Measurements from ENCODE around the gene NPHP4.

Gene NPHP4

GRCh38 chr1:5953386-5953785, 38.8 kb downstream of the NPHP4 start:
- peaks cover 4% of the 10 kb centered on the region; the same call in 1 of the 2 replicates for H3K36me3 ChIP-seq (ENCODE audit: insufficient read depth, low read length)
- no peaks in the 10 kb centered on the region for H3K9me3 ChIP-seq (ENCODE audit: low read depth, low read length)
- H3K9ac ChIP-seq (ENCODE audit: insufficient read length) = no peak overlapping the region
- TF ChIP-seq FOXP2 (optimal IDR thresholded peaks at IDR 0.05; ENCODE audit: control extremely low read depth, extremely low read length, insufficient read depth) (no peak), POLR2AphosphoS5 (IDR thresholded peaks at IDR 0.05; ENCODE audit: borderline replicate concordance, low read depth, low read length) (no peak), EZH2 (IDR thresholded peaks at IDR 0.05) (no peak)
- no peak overlapping the region for H3K27ac ChIP-seq
- no peak overlapping the region for H3K4me3 ChIP-seq
- DNase-seq (ENCODE audit: low read depth, low spot score) = no peak

GRCh38 chr1:5951846-5952410, 40.3 kb downstream of the NPHP4 start:
- no peak for TF ChIP-seq EZH2 (IDR thresholded peaks at IDR 0.05)
- TF ChIP-seq FOXP2 (optimal IDR thresholded peaks at IDR 0.05; ENCODE audit: control extremely low read depth, extremely low read length, insufficient read depth) = no peak
- TF ChIP-seq POLR2AphosphoS5 (IDR thresholded peaks at IDR 0.05; ENCODE audit: borderline replicate concordance, low read depth, low read length) = no peak
- Histone ChIP-seq H3K27ac (no peak overlapping the region), H3K9me3 (ENCODE audit: low read depth, low read length) (no peaks in the 10 kb centered on the region), H3K9ac (ENCODE audit: insufficient read length) (no peak overlapping the region), H3K4me3 (no peak overlapping the region), H3K36me3 (ENCODE audit: insufficient read depth, low read length) (peaks cover 4% of the 10 kb centered on the region; the same call in 1 of the 2 replicates)
- DNase-seq (ENCODE audit: low read depth, low spot score) = no peak

GRCh38 chr1:5950994-5951785, 41.0 kb downstream of the NPHP4 start:
- Histone ChIP-seq H3K4me3 (no peak overlapping the region), H3K36me3 (ENCODE audit: insufficient read depth, low read length) (peaks cover 5% of the 10 kb centered on the region; the same call in 1 of the 2 replicates), H3K9ac (ENCODE audit: insufficient read length) (no peak overlapping the region), H3K9me3 (ENCODE audit: low read depth, low read length) (no peaks in the 10 kb centered on the region), H3K27ac (no peak overlapping the region)
- no peak for DNase-seq (ENCODE audit: low read depth, low spot score)
- TF ChIP-seq FOXP2 (optimal IDR thresholded peaks at IDR 0.05; ENCODE audit: control extremely low read depth, extremely low read length, insufficient read depth) (no peak), EZH2 (IDR thresholded peaks at IDR 0.05) (no peak), POLR2AphosphoS5 (IDR thresholded peaks at IDR 0.05; ENCODE audit: borderline replicate concordance, low read depth, low read length) (no peak)

- no peak overlapping the region for H3K4me3 ChIP-seq
- DNase-seq (ENCODE audit: low read depth, low spot score) = no peak
- no peak overlapping the region for H3K9ac ChIP-seq (ENCODE audit: insufficient read length)
- no peak overlapping the region for H3K27ac ChIP-seq
- peaks cover 6% of the 10 kb centered on the region; the same call in 1 of the 2 replicates for H3K36me3 ChIP-seq (ENCODE audit: insufficient read depth, low read length)
- TF ChIP-seq POLR2AphosphoS5 (IDR thresholded peaks at IDR 0.05; ENCODE audit: borderline replicate concordance, low read depth, low read length) = no peak
- TF ChIP-seq EZH2 (IDR thresholded peaks at IDR 0.05) = no peak
- no peaks in the 10 kb centered on the region for H3K9me3 ChIP-seq (ENCODE audit: low read depth, low read length)
These were observed 41.9 kb downstream of the NPHP4 start for GRCh38 chr1:5950201-5950895.

- Histone ChIP-seq H3K9ac (ENCODE audit: insufficient read length) (no peak overlapping the region), H3K36me3 (ENCODE audit: insufficient read depth, low read length) (0 out of 2 replicates have a peak, but pooled peaks cover 3% of the 10 kb centered on the region), H3K27ac (no peak overlapping the region), H3K4me3 (no peak overlapping the region), H3K9me3 (ENCODE audit: low read depth, low read length) (no peaks in the 10 kb centered on the region)
- no peak for DNase-seq (ENCODE audit: low read depth, low spot score)
- no peak for TF ChIP-seq POLR2AphosphoS5 (IDR thresholded peaks at IDR 0.05; ENCODE audit: borderline replicate concordance, low read depth, low read length)
- TF ChIP-seq FOXP2 (optimal IDR thresholded peaks at IDR 0.05; ENCODE audit: control extremely low read depth, extremely low read length, insufficient read depth) = no peak
- TF ChIP-seq EZH2 (IDR thresholded peaks at IDR 0.05) = no peak
These were observed 42.5 kb downstream of the NPHP4 start for GRCh38 chr1:5949761-5950100.

GRCh38 chr1:5949085-5949760, 43.0 kb downstream of the NPHP4 start:
- DNase-seq (ENCODE audit: low read depth, low spot score) = no peak
- TF ChIP-seq POLR2AphosphoS5 (IDR thresholded peaks at IDR 0.05; ENCODE audit: borderline replicate concordance, low read depth, low read length) (no peak), FOXP2 (optimal IDR thresholded peaks at IDR 0.05; ENCODE audit: control extremely low read depth, extremely low read length, insufficient read depth) (no peak), EZH2 (IDR thresholded peaks at IDR 0.05) (no peak)
- no peak overlapping the region for H3K4me3 ChIP-seq
- H3K36me3 ChIP-seq (ENCODE audit: insufficient read depth, low read length) = 0 out of 2 replicates have a peak, but pooled peaks cover 3% of the 10 kb centered on the region
- no peak overlapping the region for H3K9ac ChIP-seq (ENCODE audit: insufficient read length)
- no peaks in the 10 kb centered on the region for H3K9me3 ChIP-seq (ENCODE audit: low read depth, low read length)
- H3K27ac ChIP-seq = no peak overlapping the region

- H3K9ac ChIP-seq (ENCODE audit: insufficient read length) = no peak overlapping the region
- DNase-seq (ENCODE audit: low read depth, low spot score) = no peak
- H3K36me3 ChIP-seq (ENCODE audit: insufficient read depth, low read length) = 0 out of 2 replicates have a peak, but pooled peaks cover 3% of the 10 kb centered on the region
- TF ChIP-seq FOXP2 (optimal IDR thresholded peaks at IDR 0.05; ENCODE audit: control extremely low read depth, extremely low read length, insufficient read depth) (no peak), POLR2AphosphoS5 (IDR thresholded peaks at IDR 0.05; ENCODE audit: borderline replicate concordance, low read depth, low read length) (no peak), EZH2 (IDR thresholded peaks at IDR 0.05) (no peak)
- no peak overlapping the region for H3K27ac ChIP-seq
- no peaks in the 10 kb centered on the region for H3K9me3 ChIP-seq (ENCODE audit: low read depth, low read length)
- no peak overlapping the region for H3K4me3 ChIP-seq
These were observed 43.6 kb downstream of the NPHP4 start for GRCh38 chr1:5948681-5949005.

All from SK-N-MC (cell line).